Nephron progenitor cell (in vitro differentiated cells): Measurements from ENCODE around the gene SAAL1.
"Not testable (repeated sequence)": the region's sequence is repeated elsewhere in the genome, so short reads cannot be mapped to it uniquely, and the experiment has no call there.

Source experiments
- DNase-seq: peaks from one replicate; pipeline ENCODE4 v3.0.0; 2021
- H3K27ac Mint-ChIP-seq: 2 replicates; pipeline ENCODE4 v1.8.0; 2021; ENCODE audit warnings: mild to moderate bottlenecking, moderate library complexity, mixed read lengths
- H3K27me3 Mint-ChIP-seq: 2 replicates; pipeline ENCODE4 v1.8.0; 2021; ENCODE audit warnings: mild to moderate bottlenecking, low read depth, mixed read lengths; ENCODE audit not compliant: poor library complexity
- H3K36me3 Mint-ChIP-seq: 2 replicates; pipeline ENCODE4 v1.8.0; 2021; ENCODE audit warnings: low read depth, mixed read lengths
- H3K4me1 Mint-ChIP-seq: 2 replicates; pipeline ENCODE4 v1.8.0; 2021; ENCODE audit warnings: mixed read lengths
- H3K4me3 Mint-ChIP-seq: 2 replicates; pipeline ENCODE4 v1.8.0; 2021; ENCODE audit warnings: mild to moderate bottlenecking, moderate library complexity, mixed read lengths
- H3K9me3 Mint-ChIP-seq: 2 replicates; pipeline ENCODE4 v1.8.0; 2021; ENCODE audit warnings: mild to moderate bottlenecking, moderate library complexity, mixed read lengths
- TF ChIP-seq, protein P1 (sequence below): fragments of 200-600 bp; sonication (generic); IDR thresholded peaks from 2 replicates; pipeline ENCODE4 v1.5.0; 2021; ENCODE audit warnings: antibody characterized with exemption

Gene SAAL1

GRCh38 chr11:18137186-18137800 lies 31.4 kb upstream of the SAAL1 start:
- TF ChIP-seq, protein P1, sequence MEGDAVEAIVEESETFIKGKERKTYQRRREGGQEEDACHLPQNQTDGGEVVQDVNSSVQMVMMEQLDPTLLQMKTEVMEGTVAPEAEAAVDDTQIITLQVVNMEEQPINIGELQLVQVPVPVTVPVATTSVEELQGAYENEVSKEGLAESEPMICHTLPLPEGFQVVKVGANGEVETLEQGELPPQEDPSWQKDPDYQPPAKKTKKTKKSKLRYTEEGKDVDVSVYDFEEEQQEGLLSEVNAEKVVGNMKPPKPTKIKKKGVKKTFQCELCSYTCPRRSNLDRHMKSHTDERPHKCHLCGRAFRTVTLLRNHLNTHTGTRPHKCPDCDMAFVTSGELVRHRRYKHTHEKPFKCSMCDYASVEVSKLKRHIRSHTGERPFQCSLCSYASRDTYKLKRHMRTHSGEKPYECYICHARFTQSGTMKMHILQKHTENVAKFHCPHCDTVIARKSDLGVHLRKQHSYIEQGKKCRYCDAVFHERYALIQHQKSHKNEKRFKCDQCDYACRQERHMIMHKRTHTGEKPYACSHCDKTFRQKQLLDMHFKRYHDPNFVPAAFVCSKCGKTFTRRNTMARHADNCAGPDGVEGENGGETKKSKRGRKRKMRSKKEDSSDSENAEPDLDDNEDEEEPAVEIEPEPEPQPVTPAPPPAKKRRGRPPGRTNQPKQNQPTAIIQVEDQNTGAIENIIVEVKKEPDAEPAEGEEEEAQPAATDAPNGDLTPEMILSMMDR, result no peak
- Mint-ChIP-seq H3K27me3 (peaks cover 27% of the 10 kb centered on the region), H3K9me3 (peaks cover 6% of the 10 kb centered on the region), H3K36me3 (no peaks in the 10 kb centered on the region), H3K27ac (no peak overlapping the region), H3K4me3 (no peak overlapping the region), H3K4me1 (no peaks in the 10 kb centered on the region)
- DNase-seq, result no peak

DNA sequence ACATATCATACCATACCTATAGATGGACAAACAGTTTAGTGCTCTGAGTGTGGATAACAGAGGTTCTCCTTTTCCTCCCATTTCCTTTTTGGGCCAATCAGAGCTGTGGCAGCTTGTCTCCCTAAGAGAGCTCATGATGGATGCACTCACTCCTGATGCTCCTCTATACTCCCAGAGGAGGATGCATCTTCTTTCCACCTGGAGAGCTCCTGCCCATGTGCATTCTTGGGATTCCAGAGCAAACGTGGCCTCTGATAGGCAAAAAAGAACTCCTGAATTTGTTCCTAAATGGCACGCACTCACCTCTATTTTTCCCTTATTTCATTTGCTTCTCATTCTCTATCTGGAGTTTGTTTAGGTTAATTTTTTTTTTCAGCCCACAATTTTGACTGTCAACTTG lies 29.4 kb upstream of the SAAL1 start:
- Mint-ChIP-seq H3K36me3 (no peaks in the 10 kb centered on the region), H3K4me3 (no peak overlapping the region), H3K9me3 (peaks cover 12% of the 10 kb centered on the region), H3K4me1 (no peaks in the 10 kb centered on the region), H3K27ac (no peak overlapping the region), H3K27me3 (peaks cover 25% of the 10 kb centered on the region)
- TF ChIP-seq, protein P1, result no peak
- DNase-seq, result no peak

DNA sequence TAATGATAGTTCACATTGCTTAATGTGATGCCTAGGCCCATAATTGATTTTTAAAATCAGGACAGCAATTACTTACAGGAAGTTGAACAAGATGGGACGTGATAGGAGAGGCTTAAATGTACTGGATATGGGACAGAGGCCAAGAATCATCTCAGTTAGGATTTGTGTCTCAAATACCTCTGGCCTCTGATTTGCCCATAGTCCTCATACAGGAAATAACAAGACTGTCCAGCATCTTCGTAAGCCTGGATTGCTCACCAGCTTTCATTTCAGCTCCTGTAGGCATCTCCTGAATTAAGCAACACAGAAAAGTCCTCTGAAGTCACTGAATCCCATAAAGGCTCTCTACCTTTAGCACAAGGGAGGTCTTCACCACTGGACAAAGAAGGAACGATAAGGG lies 26.5 kb upstream of the SAAL1 start, which contains the start of gene MRGPRX3:
MRGPRX3 (plus strand) TSS at position 231 of the 400 bp plus-strand sequence. CDS start 4,632 bp downstream, outside the sequence.
- H3K4me3 Mint-ChIP-seq, result no peak within 1 kb of the TSS
- no peaks in the 10 kb centered on the region for H3K36me3 Mint-ChIP-seq
- peaks cover 24% of the 10 kb centered on the region for H3K27me3 Mint-ChIP-seq
- no peaks in the 10 kb centered on the region for H3K4me1 Mint-ChIP-seq
- no peak for DNase-seq
- TF ChIP-seq, protein P1, result no peak
- H3K9me3 Mint-ChIP-seq, result peaks cover 24% of the 10 kb centered on the region
- H3K27ac Mint-ChIP-seq, result no peak within 1 kb of the TSS

- Mint-ChIP-seq H3K27me3 (peaks cover 27% of the 10 kb centered on the region), H3K9me3 (peaks cover 27% of the 10 kb centered on the region)
- not testable (repeated sequence) for H3K4me1 Mint-ChIP-seq, H3K36me3 Mint-ChIP-seq, DNase-seq, H3K27ac Mint-ChIP-seq, H3K4me3 Mint-ChIP-seq
Measured at GRCh38 chr11:18131115-18131514, 25.2 kb upstream of the SAAL1 start.

- H3K36me3 Mint-ChIP-seq, H3K27ac Mint-ChIP-seq, H3K4me1 Mint-ChIP-seq, DNase-seq, H3K4me3 Mint-ChIP-seq: not testable (repeated sequence)
- H3K9me3 Mint-ChIP-seq, result peaks cover 18% of the 10 kb centered on the region
- peaks cover 20% of the 10 kb centered on the region for H3K27me3 Mint-ChIP-seq
Measured at GRCh38 chr11:18121331-18121828, 15.5 kb upstream of the SAAL1 start.

DNA sequence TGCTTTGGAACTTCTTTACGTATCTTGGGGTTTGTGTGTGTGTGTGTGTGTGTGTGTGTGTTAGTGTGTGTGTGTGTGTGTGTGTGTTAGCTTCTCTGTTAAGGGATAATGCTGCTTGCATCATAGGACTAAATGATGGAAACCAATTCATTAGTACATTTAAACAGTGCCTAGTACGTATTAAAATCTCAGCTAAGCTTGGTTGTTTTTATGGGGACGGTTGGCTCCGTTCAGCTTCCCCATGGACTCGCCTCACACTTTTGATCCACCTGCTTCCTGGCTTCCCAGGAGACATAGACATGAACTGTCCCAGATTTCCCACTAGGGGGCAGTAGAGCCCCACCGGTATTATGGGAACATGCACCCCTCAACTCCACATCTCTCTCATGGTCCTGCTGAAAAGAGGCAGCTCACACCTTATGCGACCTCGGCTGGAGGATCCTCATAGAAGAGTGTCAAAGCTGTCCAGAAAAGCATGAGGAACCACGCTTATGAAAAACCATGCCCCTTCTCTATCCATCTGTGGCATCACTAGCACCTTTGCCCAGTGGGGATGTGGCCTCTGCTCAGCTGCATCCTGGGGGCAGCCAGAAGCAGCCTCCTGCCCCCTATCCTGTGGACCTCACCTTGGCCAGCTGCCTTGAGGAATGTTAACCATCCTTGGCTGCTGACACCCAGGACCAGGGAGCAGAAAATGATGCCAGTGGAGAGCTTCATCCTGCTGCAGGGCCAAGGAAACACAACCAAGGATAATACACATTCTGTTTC lies 9.7 kb upstream of the SAAL1 start:
- H3K4me3 Mint-ChIP-seq, result no peak overlapping the region
- H3K36me3 Mint-ChIP-seq, result no peaks in the 10 kb centered on the region
- peaks cover 69% of the 10 kb centered on the region for H3K27me3 Mint-ChIP-seq
- peak; percentile 72 for DNase-seq
- peaks cover 3% of the 10 kb centered on the region for H3K9me3 Mint-ChIP-seq
- TF ChIP-seq, protein P1, result peak; percentile 89
- no peaks in the 10 kb centered on the region for H3K4me1 Mint-ChIP-seq
- no peak overlapping the region for H3K27ac Mint-ChIP-seq
